ENCODE data around the gene AHNAK.

DNA sequence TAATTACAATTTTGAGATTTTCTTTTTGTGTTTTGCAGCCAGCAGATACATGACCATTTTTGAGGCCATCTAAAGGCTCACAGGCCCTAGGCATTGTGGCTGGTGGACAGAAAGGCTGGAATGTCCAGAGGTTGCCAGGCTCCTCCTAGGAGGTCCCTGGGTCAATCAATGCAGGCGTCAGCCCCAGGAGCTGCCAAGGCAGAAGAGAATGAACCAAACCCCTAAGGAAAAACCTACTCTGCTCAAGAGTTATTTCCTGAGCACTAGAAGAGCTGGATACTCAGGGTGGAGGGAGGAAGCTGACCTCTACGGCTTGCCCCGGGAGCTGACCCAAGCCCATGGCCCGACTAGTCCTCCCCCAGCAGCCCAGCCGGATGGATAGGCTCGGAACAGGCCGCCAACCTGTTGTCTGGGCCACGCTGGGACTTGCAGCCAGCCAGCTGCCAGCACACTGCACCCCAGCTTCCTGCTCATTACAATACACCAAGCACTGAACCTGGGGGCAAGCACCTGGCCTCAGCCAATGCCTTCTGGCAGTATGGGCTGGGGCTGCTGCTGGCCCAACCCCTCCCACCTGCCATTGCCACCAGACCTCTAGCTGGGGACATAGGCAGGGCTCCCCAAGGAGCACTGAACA is 133.4 kb downstream of the AHNAK start:
- TF ChIP-seq, protein P1, sequence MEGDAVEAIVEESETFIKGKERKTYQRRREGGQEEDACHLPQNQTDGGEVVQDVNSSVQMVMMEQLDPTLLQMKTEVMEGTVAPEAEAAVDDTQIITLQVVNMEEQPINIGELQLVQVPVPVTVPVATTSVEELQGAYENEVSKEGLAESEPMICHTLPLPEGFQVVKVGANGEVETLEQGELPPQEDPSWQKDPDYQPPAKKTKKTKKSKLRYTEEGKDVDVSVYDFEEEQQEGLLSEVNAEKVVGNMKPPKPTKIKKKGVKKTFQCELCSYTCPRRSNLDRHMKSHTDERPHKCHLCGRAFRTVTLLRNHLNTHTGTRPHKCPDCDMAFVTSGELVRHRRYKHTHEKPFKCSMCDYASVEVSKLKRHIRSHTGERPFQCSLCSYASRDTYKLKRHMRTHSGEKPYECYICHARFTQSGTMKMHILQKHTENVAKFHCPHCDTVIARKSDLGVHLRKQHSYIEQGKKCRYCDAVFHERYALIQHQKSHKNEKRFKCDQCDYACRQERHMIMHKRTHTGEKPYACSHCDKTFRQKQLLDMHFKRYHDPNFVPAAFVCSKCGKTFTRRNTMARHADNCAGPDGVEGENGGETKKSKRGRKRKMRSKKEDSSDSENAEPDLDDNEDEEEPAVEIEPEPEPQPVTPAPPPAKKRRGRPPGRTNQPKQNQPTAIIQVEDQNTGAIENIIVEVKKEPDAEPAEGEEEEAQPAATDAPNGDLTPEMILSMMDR (conservative IDR thresholded peaks at IDR 0.05; ENCODE audit: low read depth, low read length), result no peak
- TF ChIP-seq EZH2 (IDR thresholded peaks at IDR 0.05; ENCODE audit: borderline replicate concordance, low read depth, low read length, poor library complexity, severe bottlenecking), result no peak

Data from A673 (cell line).